Activated naive CD8-positive, alpha-beta T cell treated with anti-CD3 and anti-CD28 coated beads, Interleukin-2, amount 50 U/mL, for 24 hours (primary cell): ENCODE results near the gene TKFC.
A peak's percentile ranks its signal among the peaks of the same experiment; 100 is the strongest.

Source experiments
- ATAC-seq: fragments of 150-1000 bp; cut with Tn5 transposase; one replicate; pipeline ENCODE4 v1.10.0; 2021
- DNase-seq: peaks from one replicate; pipeline ENCODE4 v3.0.0; 2021
- H3K27ac Mint-ChIP-seq: one replicate; pipeline ENCODE4 v1.8.0; 2021; ENCODE audit warnings: mild to moderate bottlenecking, mixed read lengths
- H3K27me3 Mint-ChIP-seq: one replicate; pipeline ENCODE4 v1.8.0; 2021; ENCODE audit warnings: mixed read lengths
- H3K36me3 Mint-ChIP-seq: one replicate; pipeline ENCODE4 v1.8.0; 2021; ENCODE audit warnings: low read depth, mixed read lengths
- H3K4me1 Mint-ChIP-seq: one replicate; pipeline ENCODE4 v1.8.0; 2021; ENCODE audit warnings: mixed read lengths
- H3K4me3 Mint-ChIP-seq: one replicate; pipeline ENCODE4 v1.8.0; 2021; ENCODE audit warnings: mild to moderate bottlenecking, moderate library complexity, mixed read lengths
- H3K9me3 Mint-ChIP-seq: one replicate; pipeline ENCODE4 v1.8.0; 2021; ENCODE audit warnings: mixed read lengths

The TKFC gene

GRCh38 chr11:61332797-61333549 is at the start of gene TKFC, which contains the start of gene DDB1:
Gene TKFC, plus strand, starts transcription at chr11:61333228. Its CDS starts 1,501 bp downstream, at chr11:61334729.
Gene DDB1, minus strand, starts transcription at chr11:61333105. Its CDS starts 137 bp downstream, at chr11:61332968.
- Mint-ChIP-seq H3K36me3 (peaks cover 35% of the 10 kb centered on the region), H3K27ac (peak within 1 kb of the TSS; percentile 98), H3K4me1 (peaks cover 66% of the 10 kb centered on the region), H3K4me3 (peak within 1 kb of the TSS; percentile 97), H3K9me3 (no peaks in the 10 kb centered on the region), H3K27me3 (no peaks in the 10 kb centered on the region)
- DNase-seq (peak; percentile 99), ATAC-seq (peak; percentile 95)

GRCh38 chr11:61283613-61284012 is 49.4 kb upstream of the TKFC start:
- no peak for DNase-seq
- Mint-ChIP-seq H3K4me1 (no peaks in the 10 kb centered on the region), H3K27ac (no peak overlapping the region), H3K36me3 (peaks cover 48% of the 10 kb centered on the region), H3K27me3 (no peaks in the 10 kb centered on the region), H3K9me3 (no peaks in the 10 kb centered on the region), H3K4me3 (no peak overlapping the region)
- no peak for ATAC-seq

GRCh38 chr11:61287338-61287977 is 45.6 kb upstream of the TKFC start:
- ATAC-seq (peak; percentile 27), DNase-seq (no peak)
- H3K36me3 Mint-ChIP-seq = peaks cover 43% of the 10 kb centered on the region
- H3K4me3 Mint-ChIP-seq = no peak overlapping the region
- no peaks in the 10 kb centered on the region for H3K9me3 Mint-ChIP-seq
- H3K27ac Mint-ChIP-seq = no peak overlapping the region
- H3K4me1 Mint-ChIP-seq = peaks cover 2% of the 10 kb centered on the region
- H3K27me3 Mint-ChIP-seq = peaks cover 4% of the 10 kb centered on the region

GRCh38 chr11:61290905-61291690 is 41.9 kb upstream of the TKFC start:
- DNase-seq (peak; percentile 27), ATAC-seq (no peak)
- no peaks in the 10 kb centered on the region for H3K9me3 Mint-ChIP-seq
- peaks cover 19% of the 10 kb centered on the region for H3K36me3 Mint-ChIP-seq
- no peak overlapping the region for H3K27ac Mint-ChIP-seq
- no peak overlapping the region for H3K4me3 Mint-ChIP-seq
- peaks cover 12% of the 10 kb centered on the region for H3K27me3 Mint-ChIP-seq
- H3K4me1 Mint-ChIP-seq = peaks cover 16% of the 10 kb centered on the region

- Mint-ChIP-seq H3K4me3 (peak overlapping the region; percentile 60), H3K27ac (no peak overlapping the region), H3K9me3 (no peaks in the 10 kb centered on the region), H3K27me3 (peaks cover 12% of the 10 kb centered on the region), H3K4me1 (peaks cover 20% of the 10 kb centered on the region), H3K36me3 (peaks cover 21% of the 10 kb centered on the region)
- ATAC-seq = no peak
- no peak for DNase-seq
Measured at GRCh38 chr11:61292356-61292755, 40.7 kb upstream of the TKFC start.

GRCh38 chr11:61293867-61294716 is 38.9 kb upstream of the TKFC start:
- H3K4me1 Mint-ChIP-seq = peaks cover 37% of the 10 kb centered on the region
- H3K27ac Mint-ChIP-seq = peak overlapping the region; percentile 91
- ATAC-seq (peak; percentile 58), DNase-seq (peak; percentile 71)
- H3K36me3 Mint-ChIP-seq = peaks cover 28% of the 10 kb centered on the region
- peak overlapping the region; percentile 88 for H3K4me3 Mint-ChIP-seq
- no peaks in the 10 kb centered on the region for H3K9me3 Mint-ChIP-seq
- H3K27me3 Mint-ChIP-seq = peaks cover 12% of the 10 kb centered on the region

- peak; percentile 79 for ATAC-seq
- Mint-ChIP-seq H3K36me3 (peaks cover 28% of the 10 kb centered on the region), H3K27ac (peak within 1 kb of the TSS; percentile 91), H3K9me3 (no peaks in the 10 kb centered on the region), H3K4me1 (peaks cover 43% of the 10 kb centered on the region), H3K27me3 (peaks cover 12% of the 10 kb centered on the region), H3K4me3 (peak within 1 kb of the TSS; percentile 88)
- peak; percentile 80 for DNase-seq
Measured at GRCh38 chr11:61294717-61295595, 38.1 kb upstream of the TKFC start, which contains the start of gene VWCE. Gene VWCE, minus strand, starts transcription at chr11:61295316. Its CDS starts 279 bp downstream, at chr11:61295037.

- Mint-ChIP-seq H3K9me3 (no peaks in the 10 kb centered on the region), H3K36me3 (peaks cover 32% of the 10 kb centered on the region), H3K4me3 (peak overlapping the region; percentile 88), H3K27me3 (peaks cover 12% of the 10 kb centered on the region), H3K27ac (no peak overlapping the region), H3K4me1 (peaks cover 45% of the 10 kb centered on the region)
- DNase-seq = no peak
- ATAC-seq = no peak
Measured at GRCh38 chr11:61295596-61295926, 37.5 kb upstream of the TKFC start.

- H3K36me3 Mint-ChIP-seq = peaks cover 45% of the 10 kb centered on the region
- ATAC-seq (no peak), DNase-seq (no peak)
- peaks cover 10% of the 10 kb centered on the region for H3K27me3 Mint-ChIP-seq
- no peaks in the 10 kb centered on the region for H3K9me3 Mint-ChIP-seq
- H3K27ac Mint-ChIP-seq = peak overlapping the region; percentile 24
- peaks cover 45% of the 10 kb centered on the region for H3K4me1 Mint-ChIP-seq
- no peak overlapping the region for H3K4me3 Mint-ChIP-seq
Measured at GRCh38 chr11:61297341-61297740, 35.7 kb upstream of the TKFC start.

- Mint-ChIP-seq H3K4me1 (peaks cover 42% of the 10 kb centered on the region), H3K27ac (no peak overlapping the region), H3K36me3 (peaks cover 45% of the 10 kb centered on the region), H3K4me3 (no peak overlapping the region), H3K9me3 (no peaks in the 10 kb centered on the region), H3K27me3 (peaks cover 6% of the 10 kb centered on the region)
- DNase-seq (no peak), ATAC-seq (no peak)
Measured at GRCh38 chr11:61297746-61298145, 35.3 kb upstream of the TKFC start.

GRCh38 chr11:61298663-61299244 is 34.3 kb upstream of the TKFC start:
- H3K4me1 Mint-ChIP-seq = peaks cover 35% of the 10 kb centered on the region
- H3K9me3 Mint-ChIP-seq = no peaks in the 10 kb centered on the region
- no peak overlapping the region for H3K4me3 Mint-ChIP-seq
- peaks cover 51% of the 10 kb centered on the region for H3K36me3 Mint-ChIP-seq
- DNase-seq (no peak), ATAC-seq (no peak)
- no peak overlapping the region for H3K27ac Mint-ChIP-seq
- H3K27me3 Mint-ChIP-seq = peaks cover 1% of the 10 kb centered on the region

GRCh38 chr11:61302550-61302949 is 30.5 kb upstream of the TKFC start:
- Mint-ChIP-seq H3K4me3 (no peak overlapping the region), H3K27ac (no peak overlapping the region), H3K9me3 (no peaks in the 10 kb centered on the region), H3K4me1 (peaks cover 24% of the 10 kb centered on the region), H3K36me3 (peaks cover 56% of the 10 kb centered on the region), H3K27me3 (no peaks in the 10 kb centered on the region)
- ATAC-seq (no peak), DNase-seq (no peak)

GRCh38 chr11:61303725-61304124 is 29.3 kb upstream of the TKFC start:
- H3K4me1 Mint-ChIP-seq = peaks cover 12% of the 10 kb centered on the region
- H3K27ac Mint-ChIP-seq = no peak overlapping the region
- no peak for ATAC-seq
- H3K9me3 Mint-ChIP-seq = no peaks in the 10 kb centered on the region
- no peaks in the 10 kb centered on the region for H3K27me3 Mint-ChIP-seq
- peaks cover 49% of the 10 kb centered on the region for H3K36me3 Mint-ChIP-seq
- no peak for DNase-seq
- H3K4me3 Mint-ChIP-seq = no peak overlapping the region
